GM21723 (cell line): ENCODE measurements around the gene LTF.
"Not testable (repeated sequence)": the region's sequence is repeated elsewhere in the genome, so short reads cannot be mapped to it uniquely, and the experiment has no call there.

ENCODE experiments used
- ATAC-seq: cut with Tn5 transposase; IDR thresholded peaks from one replicate; pipeline ENCODE4 v1.9.1; 2021; ENCODE audit warnings: mild to moderate bottlenecking, moderate library complexity; ENCODE audit not compliant: unreplicated experiment

The LTF gene

DNA sequence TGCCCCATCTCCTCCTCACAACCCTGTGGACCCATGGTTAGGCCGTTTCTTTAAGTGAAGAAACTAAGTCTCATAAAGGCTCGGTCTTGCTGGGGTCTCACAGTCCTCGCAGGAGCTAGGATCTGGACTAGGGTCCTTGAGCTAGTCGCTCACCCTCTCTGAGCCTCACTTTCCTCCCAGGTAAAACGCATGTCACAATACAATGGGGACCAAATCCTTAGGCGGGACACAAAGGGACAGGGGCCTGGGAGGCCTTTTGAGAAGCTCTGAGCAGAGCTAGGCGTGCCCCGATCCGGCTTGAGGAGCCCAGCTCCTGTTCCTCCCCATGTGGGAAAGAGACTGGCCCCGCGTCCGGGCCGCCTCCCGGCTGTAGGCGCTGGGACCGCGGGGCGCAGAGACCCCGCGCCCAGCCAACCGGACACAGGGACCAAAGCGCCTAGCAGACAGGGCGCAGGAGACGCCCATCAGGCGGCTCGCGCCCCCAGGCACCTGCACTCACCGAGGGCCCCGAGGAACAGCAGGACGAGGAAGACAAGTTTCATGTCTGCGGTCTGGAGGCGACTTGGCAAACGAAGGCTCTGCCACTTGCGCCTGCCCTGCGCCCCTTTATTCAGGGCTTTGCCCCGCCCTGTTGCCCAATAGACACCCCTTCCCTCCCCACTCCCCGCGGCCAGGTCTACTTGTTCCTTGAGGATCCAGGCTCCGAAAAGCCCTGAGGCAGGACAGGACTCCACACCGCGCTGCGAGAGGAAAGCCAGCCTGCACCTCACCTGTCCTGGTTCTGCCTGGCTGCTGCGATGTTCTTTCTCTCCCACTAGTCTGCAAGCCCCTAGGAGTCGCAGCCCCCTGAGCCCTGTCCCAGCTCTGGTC, at the start of gene LTF:
Gene LTF (minus strand): TSS at position 580 of the 870 bp plus-strand sequence. CDS start 38 bp downstream, at position 542.
- ATAC-seq: no peak

DNA sequence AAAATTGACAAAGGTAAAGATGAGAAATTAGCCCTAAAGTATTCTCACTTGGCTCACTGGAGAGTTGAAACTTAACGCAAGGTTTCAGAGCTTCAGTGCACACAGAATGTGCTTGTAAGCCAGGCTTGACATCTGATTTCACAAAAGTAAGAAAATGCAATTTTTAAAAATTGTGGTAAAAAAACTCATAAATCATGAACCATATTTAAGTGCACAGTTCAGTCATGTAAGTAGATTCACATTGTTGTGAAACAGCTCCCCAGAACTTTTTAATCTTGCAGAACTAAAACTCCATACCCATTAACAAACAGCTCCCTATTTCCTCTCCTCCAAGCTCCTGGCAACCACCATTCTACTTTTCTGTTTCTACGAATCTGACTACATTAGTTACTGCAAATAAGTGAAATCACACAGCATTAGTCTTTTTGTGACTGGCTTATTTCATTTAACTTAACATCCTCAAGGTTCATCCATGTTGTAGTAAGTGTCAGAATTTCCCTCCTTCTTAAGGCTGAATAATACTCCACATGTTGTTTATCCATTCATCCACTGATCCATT, 47.6 kb upstream of the LTF start:
- no peak for ATAC-seq

- no peak for ATAC-seq
These were observed 45.0 kb upstream of the LTF start for GRCh38 chr3:46509661-46510187.

DNA sequence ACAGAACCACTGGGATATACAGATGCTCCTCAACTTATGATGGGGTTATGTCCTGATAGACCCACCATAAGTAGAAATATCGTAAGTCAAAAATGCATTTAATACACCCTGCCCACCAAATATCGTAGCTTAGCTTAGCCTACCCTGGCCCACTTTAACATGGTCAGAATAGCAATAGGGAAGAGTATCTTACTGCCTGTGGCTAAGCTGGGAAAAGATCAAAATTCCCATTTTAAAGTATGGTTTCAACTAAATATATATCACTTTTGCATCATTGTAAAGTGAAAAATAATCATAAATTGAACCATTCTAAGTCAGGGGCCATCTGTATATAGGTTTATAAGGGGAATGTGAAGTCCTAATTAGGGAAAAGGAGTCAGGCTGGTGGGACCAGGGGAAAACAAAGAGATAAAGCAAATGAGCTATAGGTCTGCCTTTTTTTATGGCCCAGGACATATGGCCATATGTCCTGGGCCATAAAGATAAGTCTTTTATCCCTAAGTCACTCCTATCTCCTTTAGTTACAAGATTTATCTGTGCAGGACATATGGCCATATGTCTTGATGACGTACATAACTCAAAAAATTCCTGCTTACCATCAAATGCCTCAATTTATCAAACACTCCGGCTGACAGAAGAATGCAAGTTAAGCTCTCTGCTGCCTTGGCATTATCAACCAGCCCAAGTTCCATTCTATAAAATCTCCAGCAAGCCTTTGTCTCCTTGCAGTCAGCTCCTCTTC, 44.3 kb upstream of the LTF start:
- no peak for ATAC-seq

- no peak for ATAC-seq
These were observed 41.8 kb upstream of the LTF start for GRCh38 chr3:46506526-46506925.

- no peak for ATAC-seq
These were observed 41.2 kb upstream of the LTF start for GRCh38 chr3:46505953-46506352.

DNA sequence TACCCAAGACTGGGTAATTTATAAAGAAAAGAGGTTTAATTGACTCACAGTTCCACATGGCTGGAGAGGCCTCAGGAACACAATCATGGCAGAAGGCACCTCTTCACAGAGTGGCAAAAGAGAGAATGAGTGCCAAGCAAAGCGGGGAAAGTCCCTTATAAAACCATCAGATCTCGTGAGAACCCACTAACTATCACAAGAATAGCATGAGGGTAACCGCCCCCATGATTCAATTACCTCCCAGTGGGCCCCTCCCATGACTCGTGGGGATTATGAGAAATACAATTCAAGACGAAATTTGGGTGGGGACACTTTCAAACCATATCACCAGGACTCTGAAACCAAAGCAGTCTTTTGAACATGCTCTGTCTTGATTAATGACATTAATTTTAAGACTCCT, 40.1 kb upstream of the LTF start:
- no peak for ATAC-seq

GRCh38 chr3:46503200-46503874, 38.6 kb upstream of the LTF start:
- no peak for ATAC-seq

DNA sequence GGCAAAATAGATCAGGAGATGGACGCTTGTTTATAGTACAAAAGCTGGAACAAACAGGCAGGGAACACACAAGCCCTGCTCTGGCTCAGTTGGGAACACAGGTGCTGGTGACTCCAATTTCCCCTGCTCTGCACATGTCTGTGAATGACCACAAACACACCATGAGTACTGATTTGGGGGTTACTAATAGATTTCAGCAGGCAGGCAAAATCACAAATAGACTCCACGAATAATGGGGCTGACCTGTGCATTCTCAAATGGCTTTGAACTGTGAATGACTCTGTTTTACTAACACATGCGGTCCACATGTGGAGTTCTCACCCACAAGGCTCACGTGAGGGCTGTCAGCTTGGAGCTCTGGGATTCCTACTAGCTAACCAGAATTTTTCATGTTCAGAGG, 37.0 kb upstream of the LTF start:
- no peak for ATAC-seq

- ATAC-seq: no peak
These were observed 36.2 kb upstream of the LTF start for GRCh38 chr3:46500656-46501635.

DNA sequence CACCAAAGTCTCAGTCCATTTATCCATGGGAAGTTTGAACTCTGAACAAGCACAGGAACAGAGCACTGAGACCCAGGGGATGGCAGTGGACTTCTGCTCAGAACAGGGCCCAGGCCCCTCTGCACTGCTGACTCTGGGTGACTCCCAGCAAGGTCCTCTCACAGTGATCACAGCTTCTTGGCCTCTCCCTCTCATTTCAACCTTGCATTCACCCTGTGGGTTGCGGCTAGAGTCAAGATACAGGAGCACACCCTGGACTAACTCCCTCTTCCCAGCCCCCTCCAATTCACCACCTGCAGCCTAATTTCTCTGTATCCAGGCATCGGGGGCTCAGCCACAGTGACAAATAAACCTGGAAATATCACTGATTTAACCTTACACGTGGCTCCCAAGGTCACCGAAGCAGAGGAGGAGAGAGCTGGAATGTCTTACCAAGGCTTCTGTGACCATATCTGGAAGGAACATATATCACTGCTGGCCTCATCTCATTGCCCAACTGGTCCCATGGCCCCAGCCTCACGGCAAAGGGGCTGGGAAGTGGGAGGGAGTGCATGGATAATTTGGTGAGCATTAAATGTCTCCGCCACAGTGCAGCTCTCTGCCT, 34.3 kb upstream of the LTF start:
- no peak for ATAC-seq

GRCh38 chr3:46497556-46498265, 33.0 kb upstream of the LTF start, which contains the start of gene RTP3:
Gene RTP3 (plus strand): TSS chr3:46497976. CDS start chr3:46498063, 87 bp downstream.
- no peak for ATAC-seq

DNA sequence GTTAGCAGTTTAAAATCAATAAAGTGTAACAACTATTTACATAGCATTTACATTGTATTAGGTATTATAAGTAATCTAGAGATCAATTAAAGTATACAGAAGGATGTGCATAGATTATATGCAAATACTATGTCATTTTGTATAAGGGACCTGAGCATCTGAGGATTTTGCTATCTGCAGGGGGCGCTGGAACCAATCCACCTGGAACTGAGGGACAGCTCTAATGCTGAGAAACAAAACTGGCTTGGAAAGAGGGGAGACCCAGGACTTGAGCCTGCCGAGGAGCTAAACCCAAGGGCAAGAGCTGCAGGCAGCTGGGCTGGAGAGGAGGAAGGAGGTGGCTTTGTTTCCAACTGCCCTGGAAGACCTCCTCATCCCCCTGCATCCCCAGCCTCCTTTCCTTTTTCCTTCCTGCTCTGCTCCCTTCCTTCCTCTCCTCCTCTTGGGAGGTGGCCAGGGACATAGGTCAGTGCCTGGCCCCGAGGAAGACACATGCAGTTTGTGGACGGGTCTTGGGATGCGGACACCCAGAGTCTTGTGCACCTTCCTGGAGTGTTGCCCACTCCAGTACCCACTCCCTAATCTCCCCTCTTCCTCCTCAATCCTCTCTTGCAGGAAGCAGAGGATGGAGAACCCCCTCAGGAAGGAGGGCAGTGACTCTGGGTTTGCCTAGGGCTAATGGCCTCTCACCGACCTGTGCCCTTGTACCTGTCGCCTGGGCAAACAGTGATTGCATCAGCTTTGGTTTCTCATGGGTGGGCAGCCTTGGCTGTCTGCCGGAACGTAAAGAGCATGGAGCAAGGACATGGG, 32.2 kb upstream of the LTF start:
- no peak for ATAC-seq

GRCh38 chr3:46495901-46496456, 31.3 kb upstream of the LTF start:
- ATAC-seq: no peak

DNA sequence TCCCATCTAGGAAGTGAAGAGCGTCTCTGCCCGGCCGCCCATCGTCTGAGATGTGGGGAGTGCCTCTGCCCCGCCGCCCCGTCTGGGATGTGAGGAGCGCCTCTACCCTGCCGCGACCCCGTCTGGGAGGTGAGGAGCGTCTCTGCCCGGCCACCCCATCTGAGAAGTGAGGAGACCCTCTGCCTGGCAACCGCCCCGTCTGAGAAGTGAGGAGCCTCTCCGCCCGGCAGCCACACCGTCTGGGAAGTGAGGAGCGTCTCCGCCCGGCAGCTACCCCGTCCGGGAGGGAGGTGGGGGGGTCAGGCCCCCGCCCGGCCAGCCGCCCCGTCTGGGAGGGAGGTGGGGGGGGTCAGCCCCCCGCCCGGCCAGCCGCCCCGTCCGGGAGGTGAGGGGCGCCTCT, 29.8 kb upstream of the LTF start:
- not testable (repeated sequence) for ATAC-seq

DNA sequence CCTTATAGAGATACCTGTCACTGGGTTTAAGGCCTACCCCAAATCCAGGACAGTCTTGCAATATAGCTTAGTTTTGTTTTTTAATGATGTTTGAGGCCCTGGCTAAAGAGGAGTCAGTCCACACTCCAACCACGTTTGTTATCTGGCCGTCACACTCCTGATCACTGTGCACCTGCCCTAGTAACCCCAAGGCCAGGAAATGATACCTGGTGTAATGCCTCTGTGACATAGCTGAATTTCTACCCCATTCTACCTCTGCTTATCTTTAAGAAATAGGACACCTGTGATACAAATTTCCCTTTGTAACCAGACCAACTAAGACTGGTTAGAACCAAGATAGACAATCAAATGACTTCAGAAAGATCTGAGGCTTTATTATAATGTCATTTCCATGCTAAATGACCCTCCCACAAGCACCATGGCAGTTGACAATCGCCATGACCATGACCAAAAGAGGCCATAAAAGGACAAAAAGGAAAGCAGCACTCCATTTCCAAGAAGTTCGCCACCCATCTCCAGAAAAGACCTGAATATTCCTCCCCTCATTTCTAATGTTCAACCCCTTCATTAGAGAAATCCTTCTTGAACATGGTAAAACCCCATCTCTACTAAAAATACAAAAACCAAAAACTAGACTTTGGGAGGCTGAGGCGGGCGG, 28.3 kb upstream of the LTF start:
- ATAC-seq: no peak
